Activated CD8-positive, alpha-beta memory T cell treated with anti-CD3 and anti-CD28 coated beads for 36 hours (primary cell): ENCODE results near the gene ENSA. TPM values are rescaled to one million over a fixed set of nuclear protein-coding genes. Genes with fewer than 3 reads are reported as not detected.
"Not testable (repeated sequence)": the region's sequence is repeated elsewhere in the genome, so short reads cannot be mapped to it uniquely, and the experiment has no call there.

Source experiments
- CTCF ChIA-PET: fragments of 350-600 bp; sonication (Branson Sonifier 250); formaldehyde crosslinking; loops from one replicate; lab custom pipeline; 2021; ENCODE audit warnings: antibody characterized with exemption; lab: Charles Lee
- POLR2A ChIA-PET: fragments of 350-600 bp; sonication (Branson Sonifier 250); formaldehyde crosslinking; loops from one replicate; lab custom pipeline; 2021; ENCODE audit warnings: antibody characterized with exemption; lab: Charles Lee
- total RNA-seq, 2 experiments: library from RNA; stranded (reverse); gene quantifications; one replicate each; pipeline ENCODE4 v1.2.3, GENCODE V29; 2021

The ENSA gene
- total RNA-seq, 2 experiments from 2014 or later = 245 to 251 TPM

GRCh38 chr1:150602372-150602771, 27.0 kb downstream of the ENSA start:
- CTCF ChIA-PET = interaction anchor here (1.9 kb wide), 1 partner anchor 13 kb away, joined by 7 read pairs; no protein-coding TSS in a partner anchor

GRCh38 chr1:150601540-150601939, 27.9 kb downstream of the ENSA start:
- CTCF ChIA-PET = interaction anchor here (0.7 kb wide), 1 partner anchor 356 kb away, joined by 3 read pairs; no protein-coding TSS in a partner anchor
- POLR2A ChIA-PET = no interaction called here

More at GRCh38 chr1:150602372-150602771, 27.0 kb downstream of the ENSA start:
- POLR2A ChIA-PET = not testable (repeated sequence)

- POLR2A ChIA-PET, CTCF ChIA-PET: not testable (repeated sequence)
These were observed 31.1 kb downstream of the ENSA start for GRCh38 chr1:150598346-150598745.

- POLR2A ChIA-PET = no interaction called here
- CTCF ChIA-PET = no interaction called here
These were observed 32.4 kb downstream of the ENSA start for GRCh38 chr1:150596976-150597375.

GRCh38 chr1:150596095-150596892, 33.1 kb downstream of the ENSA start:
- POLR2A ChIA-PET = no interaction called here
- CTCF ChIA-PET = no interaction called here

- CTCF ChIA-PET = no interaction called here
- POLR2A ChIA-PET = no interaction called here
These were observed 47.0 kb downstream of the ENSA start for GRCh38 chr1:150582371-150582770.

- POLR2A ChIA-PET, CTCF ChIA-PET: not testable (repeated sequence)
These were observed 47.5 kb downstream of the ENSA start for GRCh38 chr1:150581962-150582361.

GRCh38 chr1:150581437-150581836, 48.0 kb downstream of the ENSA start:
- CTCF ChIA-PET = interaction anchor here (12.6 kb wide), 1 partner anchor 19 kb away, joined by 135 read pairs; no protein-coding TSS in a partner anchor
- POLR2A ChIA-PET = not testable (repeated sequence)

- ChIA-PET POLR2A (interaction anchor here (12.7 kb wide), 1 partner anchor 18 kb away, joined by 210 read pairs; no protein-coding TSS in a partner anchor), CTCF (interaction anchor here (12.6 kb wide), 1 partner anchor 18 kb away, joined by 135 read pairs; no protein-coding TSS in a partner anchor)
These were observed 48.4 kb downstream of the ENSA start for GRCh38 chr1:150580966-150581365.

GRCh38 chr1:150579945-150580642, 49.3 kb downstream of the ENSA start:
- CTCF ChIA-PET = interaction anchor here (1.3 to 12.6 kb wide), 7 partner anchors 10 to 50 kb away, joined by 4 to 135 read pairs (median 6); partner anchors contain the start of gene ENSA
- POLR2A ChIA-PET = interaction anchor here (0.6 to 12.7 kb wide), 14 partner anchors 11 to 426 kb away, joined by 3 to 210 read pairs (median 6); partner anchors contain the start of genes ADAMTSL4, ENSA and GOLPH3L

GRCh38 chr1:150579110-150579944, 50.1 kb downstream of the ENSA start, which contains the start of gene MCL1:
TSS of gene MCL1 (minus strand) at chr1:150579610. CDS start at chr1:150579530, 80 bp downstream.
- POLR2A ChIA-PET = interaction anchor here (0.6 to 12.7 kb wide), 19 partner anchors 10 to 427 kb away, joined by 3 to 210 read pairs (median 5); partner anchors contain the start of genes ADAMTSL4, ENSA and GOLPH3L
- CTCF ChIA-PET = interaction anchor here (1.0 to 12.6 kb wide), 9 partner anchors 9 to 50 kb away, joined by 4 to 135 read pairs (median 5); partner anchors contain the start of gene ENSA

GRCh38 chr1:150578272-150579109, 50.9 kb downstream of the ENSA start:
- ChIA-PET POLR2A (interaction anchor here (0.6 to 12.7 kb wide), 13 partner anchors 9 to 302 kb away, joined by 3 to 210 read pairs (median 7); partner anchors contain the start of genes ADAMTSL4 and ENSA), CTCF (interaction anchor here (1.0 to 12.6 kb wide), 8 partner anchors 8 to 45 kb away, joined by 4 to 135 read pairs (median 4); no protein-coding TSS in a partner anchor)

GRCh38 chr1:150577557-150578271, 51.7 kb downstream of the ENSA start:
- CTCF ChIA-PET = interaction anchor here (1.6 to 12.6 kb wide), 4 partner anchors 10 to 36 kb away, joined by 5 to 135 read pairs (median 17); no protein-coding TSS in a partner anchor
- POLR2A ChIA-PET = interaction anchor here (0.6 to 12.7 kb wide), 7 partner anchors 8 to 75 kb away, joined by 4 to 210 read pairs (median 28); partner anchors contain the start of gene ENSA

- POLR2A ChIA-PET = interaction anchor here (1.4 to 12.7 kb wide), 4 partner anchors 8 to 52 kb away, joined by 4 to 210 read pairs (median 84); partner anchors contain the start of gene ENSA
- CTCF ChIA-PET = interaction anchor here (4.7 to 12.6 kb wide), 2 partner anchors 9 to 14 kb away, joined by 27 to 135 read pairs; no protein-coding TSS in a partner anchor
These were observed 52.4 kb downstream of the ENSA start for GRCh38 chr1:150576794-150577556.

GRCh38 chr1:150576367-150576711, 53.1 kb downstream of the ENSA start:
- CTCF ChIA-PET = interaction anchor here (4.7 to 12.6 kb wide), 2 partner anchors 8 to 13 kb away, joined by 27 to 135 read pairs; no protein-coding TSS in a partner anchor
- POLR2A ChIA-PET = interaction anchor here (4.0 to 12.7 kb wide), 3 partner anchors 7 to 53 kb away, joined by 53 to 210 read pairs (median 116); partner anchors contain the start of gene ENSA
